Omental fat pad (tissue), 4 donors: ENCODE data around the gene SLK. TPM values are rescaled to one million over a fixed set of nuclear protein-coding genes. Genes with fewer than 3 reads are reported as not detected.

ENCODE experiments used
- ATAC-seq: fragments of 150-250 bp; one replicate; pipeline ENCODE4 v1.9.1; 2016; ENCODE audit warnings: mild to moderate bottlenecking, moderate library complexity; ENCODE audit not compliant: low FRiP score
- DNase-seq: peaks from one replicate; pipeline ENCODE4 v3.0.0-alpha.2; 2019; ENCODE audit warnings: low spot score
- CTCF ChIP-seq, 3 donors: fragments of 450-650 bp; IDR thresholded peaks; one replicate each; pipeline ENCODE4 v1.5.1; 2016 to 2017; ENCODE audit warnings: antibody characterized with exemption in 3 of 3, mild to moderate bottlenecking in 3 of 3, moderate library complexity in 2 of 3
- total RNA-seq, 4 donors: library from RNA; depleted of rRNA; stranded (reverse); fragments of >200 nt; gene quantifications; one replicate each; pipeline ENCODE4 v1.1.0, GENCODE V29; 2016

SLK gene
- total RNA-seq, 4 donors from 2014 or later, result 49.0 to 97.0 (median 61.8) TPM

- DNase-seq, result no peak
- ATAC-seq, result no peak
- TF ChIP-seq CTCF (IDR thresholded peaks at IDR 0.05), result no peak
These were observed 2.5 kb downstream of the SLK start for GRCh38 chr10:103969436-103969835.

- no peak for ATAC-seq
- DNase-seq, result no peak
- no peak for TF ChIP-seq CTCF (IDR thresholded peaks at IDR 0.05)
These were observed 3.1 kb downstream of the SLK start for GRCh38 chr10:103969857-103970627.

- no peak for TF ChIP-seq CTCF (IDR thresholded peaks at IDR 0.05)
- ATAC-seq (no peak), DNase-seq (no peak)
These were observed 8.2 kb downstream of the SLK start for GRCh38 chr10:103975169-103975568.

- TF ChIP-seq CTCF (IDR thresholded peaks at IDR 0.05), result no peak
- no peak for ATAC-seq
- no peak for DNase-seq
These were observed 10.3 kb downstream of the SLK start for GRCh38 chr10:103977204-103977603.

- DNase-seq (no peak), ATAC-seq (no peak)
- no peak for TF ChIP-seq CTCF (IDR thresholded peaks at IDR 0.05)
These were observed 12.6 kb downstream of the SLK start for GRCh38 chr10:103979530-103979929.

GRCh38 chr10:103980288-103980906 lies 13.5 kb downstream of the SLK start:
- TF ChIP-seq CTCF (IDR thresholded peaks at IDR 0.05), result no peak
- ATAC-seq, result no peak
- no peak for DNase-seq

GRCh38 chr10:103982639-103983038 lies 15.7 kb downstream of the SLK start:
- TF ChIP-seq CTCF (IDR thresholded peaks at IDR 0.05), result no peak
- ATAC-seq (no peak), DNase-seq (no peak)
